T-helper 22 cell (primary cell): Measurements from ENCODE around the gene CEND1.

Source experiments
- DNase-seq: peaks from one replicate; pipeline ENCODE4 v3.0.0-alpha.2; 2020; ENCODE audit warnings: low read depth

CEND1 gene

DNA sequence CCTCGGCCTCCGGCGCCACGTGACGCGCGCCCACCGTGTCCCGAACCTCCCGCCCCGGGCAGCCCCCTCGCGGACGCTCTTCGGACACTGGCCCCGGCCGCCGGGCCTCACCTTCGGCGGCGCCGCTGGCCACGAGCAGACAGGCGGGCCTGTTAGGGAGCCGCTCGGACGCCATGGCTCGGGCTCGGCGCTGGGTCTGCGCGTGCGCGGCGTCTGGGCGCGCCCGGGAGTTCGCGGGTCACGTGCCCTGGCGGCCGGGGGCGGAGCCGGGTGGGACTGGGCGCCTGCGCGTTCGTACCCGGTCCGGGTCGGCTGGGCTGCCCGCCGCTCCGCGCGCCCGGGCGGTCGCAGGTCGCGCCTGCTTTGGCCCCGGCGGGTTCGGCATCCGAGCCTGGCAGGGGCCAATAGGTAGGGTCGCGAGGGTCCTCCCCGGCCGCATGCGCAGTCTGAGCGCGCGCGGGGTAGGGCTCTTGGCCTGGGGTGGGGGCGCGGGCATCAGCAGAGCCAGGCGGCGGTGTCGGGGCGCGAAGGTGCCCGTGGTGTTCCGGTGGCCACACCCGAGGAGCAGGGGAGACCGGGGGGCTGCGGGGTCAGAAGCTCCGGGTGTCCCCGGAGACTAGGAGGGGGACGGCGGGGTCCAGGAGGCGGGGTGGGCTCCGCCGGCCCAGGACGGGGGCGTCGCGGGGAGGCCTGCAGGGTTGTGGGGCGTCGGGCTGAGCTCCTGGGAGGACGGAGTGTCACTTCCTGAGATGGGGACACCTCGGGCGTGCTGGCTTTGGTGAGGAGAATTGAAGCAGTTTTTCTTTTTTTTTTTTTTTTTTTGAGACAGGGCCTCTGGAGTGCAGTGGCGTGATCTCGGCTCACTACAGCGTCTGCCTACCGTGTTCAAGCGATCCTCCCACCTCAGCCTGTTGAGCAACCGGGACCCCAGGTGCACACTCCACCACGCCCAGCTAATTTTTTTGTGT is 12.3 kb downstream of the CEND1 start, which contains the start of gene GATD1:
Gene GATD1 (minus strand): TSS at position 200 of the 968 bp plus-strand sequence. CDS start 25 bp downstream, at position 175.
- peak; percentile 85 for DNase-seq

DNA sequence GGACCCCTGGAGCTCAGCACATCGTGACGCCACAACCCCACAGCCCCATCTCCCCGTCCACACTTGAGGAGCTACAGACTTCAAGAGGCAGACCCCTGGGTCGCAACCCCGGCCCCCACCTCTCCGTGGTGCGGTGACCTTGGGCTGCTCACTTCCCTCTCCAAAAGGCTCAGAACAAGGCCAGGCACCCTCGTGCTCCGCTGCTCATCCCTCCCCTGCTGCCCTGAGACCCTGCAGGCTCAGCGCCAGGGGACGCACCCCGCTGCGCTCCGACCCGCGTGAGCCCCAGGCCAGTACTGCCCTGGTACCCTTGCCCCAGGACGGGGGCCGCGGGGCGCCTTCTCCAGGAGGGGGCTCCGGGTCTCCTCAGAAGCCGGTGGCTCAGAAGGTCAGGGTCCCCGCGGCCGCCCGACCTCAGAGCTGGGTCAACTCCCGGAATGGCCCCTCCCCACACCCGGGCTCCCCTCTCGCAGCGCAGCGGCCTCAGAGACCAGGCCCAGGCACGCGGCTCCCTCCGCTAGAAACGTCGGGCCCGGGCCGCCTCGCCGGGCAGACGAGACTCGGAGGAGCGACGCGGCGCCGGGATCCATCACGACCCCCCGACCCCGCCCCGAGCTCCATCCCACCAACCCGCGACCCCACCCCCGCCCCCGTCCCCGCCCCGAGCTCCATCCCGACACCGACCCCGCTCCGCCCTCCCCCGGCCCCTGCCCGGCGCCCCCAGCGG is 13.2 kb downstream of the CEND1 start:
- DNase-seq, result no peak

DNA sequence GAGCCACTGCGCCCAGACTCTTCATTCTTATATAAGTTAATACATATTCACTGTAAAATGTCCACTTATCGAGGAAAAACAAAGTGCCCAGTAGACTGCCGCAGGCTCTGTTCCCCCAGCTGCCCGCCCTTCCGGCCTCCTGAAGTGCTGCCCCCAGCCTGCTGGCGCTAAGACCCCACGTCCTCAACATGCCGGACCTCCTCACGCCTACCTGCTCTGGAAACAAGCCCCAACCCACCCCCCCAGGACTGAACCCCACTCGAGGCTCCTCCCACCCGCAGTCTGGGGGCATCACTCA is 13.7 kb downstream of the CEND1 start:
- DNase-seq, result no peak

DNA sequence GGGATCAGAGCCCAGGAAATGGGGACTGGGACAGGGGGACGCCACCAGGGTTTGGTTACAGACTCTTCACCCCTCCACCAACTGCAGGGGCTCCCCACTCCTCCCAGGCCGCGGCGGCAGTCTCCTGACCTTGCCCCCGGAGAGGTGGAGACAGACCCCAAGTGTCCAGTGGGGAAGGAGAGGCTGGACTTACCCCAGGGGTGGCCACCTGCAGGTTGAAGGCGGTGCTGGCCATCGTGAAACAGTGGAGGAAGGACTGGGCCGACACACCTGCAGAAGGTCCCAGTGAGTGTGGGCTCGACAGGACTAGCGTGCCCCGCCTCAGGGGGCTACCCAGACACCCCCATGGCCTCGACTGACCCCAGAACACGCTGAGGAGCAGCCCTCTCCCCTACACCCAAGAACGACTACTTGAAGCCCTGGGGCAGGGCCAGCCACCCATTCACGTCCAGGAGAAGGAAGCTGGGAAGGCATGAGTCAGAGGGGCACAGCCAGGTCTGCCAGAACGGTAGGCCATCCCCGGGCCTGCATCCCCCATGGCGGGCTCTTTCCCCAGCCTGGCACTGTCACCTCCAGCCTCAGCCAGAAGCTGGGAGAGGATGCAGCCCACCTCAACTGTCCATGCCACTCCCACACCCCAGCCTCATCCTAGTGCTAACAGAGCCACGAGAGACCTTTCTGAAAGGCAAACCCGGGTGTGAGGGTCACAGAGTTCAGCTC is 14.9 kb downstream of the CEND1 start:
- DNase-seq, result no peak

GRCh38 chr11:773830-774229 is 16.1 kb downstream of the CEND1 start:
- no peak for DNase-seq

- DNase-seq, result no peak
Observed at GRCh38 chr11:773425-773824, 16.5 kb downstream of the CEND1 start.

GRCh38 chr11:772429-773390 is 17.2 kb downstream of the CEND1 start:
- DNase-seq, result no peak

DNA sequence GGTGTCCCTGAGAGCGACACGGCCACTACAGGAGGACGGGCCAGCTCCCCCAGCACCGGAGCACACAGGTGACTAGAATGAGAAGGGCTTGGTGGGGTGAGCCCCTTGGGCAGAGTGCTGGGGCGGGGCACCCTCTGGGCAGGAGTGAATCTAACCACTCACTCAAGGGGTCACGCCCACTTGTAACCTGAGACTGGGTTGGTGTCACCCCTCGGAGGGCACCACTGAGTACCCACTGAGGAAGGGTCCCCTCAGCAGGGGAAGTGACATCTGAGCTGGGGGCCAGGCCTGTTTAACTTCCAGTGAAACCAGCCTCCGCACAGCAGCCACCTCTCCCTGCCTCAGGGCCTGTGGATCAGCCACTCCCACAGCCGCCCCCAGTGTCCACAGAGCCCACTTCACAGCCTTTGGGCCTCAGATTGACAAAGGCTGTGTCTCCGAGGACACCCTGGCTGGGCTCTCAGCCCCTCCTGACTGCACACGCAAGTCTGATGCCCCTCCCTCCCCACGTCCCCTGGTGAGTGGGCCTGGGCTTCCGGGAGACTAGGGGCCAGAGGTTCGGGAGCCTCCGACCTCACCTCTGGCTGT is 18.2 kb downstream of the CEND1 start:
- DNase-seq, result no peak

- DNase-seq, result no peak
Observed at GRCh38 chr11:770642-771616, 19.0 kb downstream of the CEND1 start.

GRCh38 chr11:769887-770641 is 19.8 kb downstream of the CEND1 start:
- no peak for DNase-seq

GRCh38 chr11:767238-767637 is 22.7 kb downstream of the CEND1 start:
- DNase-seq, result no peak

DNA sequence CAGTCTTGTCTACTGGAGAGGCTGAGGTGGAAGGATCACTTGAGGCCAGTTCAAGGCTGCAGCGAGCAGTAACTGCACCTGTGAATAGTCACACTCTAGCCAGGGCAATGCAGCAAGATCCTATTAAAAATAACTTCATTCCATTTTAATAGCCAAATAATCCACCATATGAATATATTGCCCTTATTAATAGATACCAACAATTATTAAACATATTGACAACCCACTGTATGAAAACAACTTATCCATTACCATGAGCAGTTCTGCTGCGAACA is 23.0 kb downstream of the CEND1 start:
- DNase-seq, result no peak

GRCh38 chr11:766106-766935 is 23.6 kb downstream of the CEND1 start:
- no peak for DNase-seq

GRCh38 chr11:765802-766091 is 24.1 kb downstream of the CEND1 start:
- no peak for DNase-seq

DNA sequence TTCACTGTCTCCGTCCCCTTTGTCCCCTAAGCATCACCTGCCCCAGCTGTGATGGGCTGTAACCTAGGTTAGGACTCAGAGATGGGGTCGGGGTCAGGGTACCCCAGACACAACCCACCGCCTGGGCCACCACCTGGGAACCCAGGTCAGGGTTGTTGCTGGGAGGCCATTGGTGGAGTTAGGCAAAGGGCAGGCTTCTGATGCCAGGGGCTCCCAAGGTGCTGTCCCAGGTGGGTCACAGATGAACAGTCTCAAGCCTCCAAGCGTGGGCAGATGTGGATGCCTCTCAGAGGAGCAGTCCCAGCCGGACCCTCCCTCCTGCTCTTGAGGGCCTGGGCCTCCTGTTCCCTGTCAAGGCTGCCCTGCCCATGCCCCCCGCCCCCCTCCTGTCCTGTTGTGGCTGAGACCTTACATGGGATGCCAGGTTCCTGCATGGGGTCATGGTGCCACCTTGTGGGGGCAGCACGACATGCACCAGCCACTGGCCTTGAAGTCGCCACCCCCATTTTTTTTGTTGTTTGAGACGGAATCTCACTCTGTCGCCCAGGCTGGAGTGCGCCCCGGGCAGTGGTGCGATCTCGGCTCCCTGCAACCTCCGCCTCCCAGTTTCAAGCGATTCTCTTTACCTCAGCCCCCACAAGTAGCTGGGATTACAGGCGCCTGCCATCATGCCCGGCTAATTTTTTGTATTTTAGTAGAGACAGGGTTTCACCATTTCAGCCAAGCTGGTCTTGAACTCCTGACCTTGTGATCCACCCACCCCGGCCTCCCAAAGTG is 24.7 kb downstream of the CEND1 start:
- DNase-seq, result peak; percentile 22

- DNase-seq, result no peak
Observed at GRCh38 chr11:764322-765024, 25.4 kb downstream of the CEND1 start.
